K562 (cell line): ENCODE measurements around the gene KLHL35. TPM values are rescaled to one million over a fixed set of nuclear protein-coding genes. Genes with fewer than 3 reads are reported as not detected.

Experiments used
- ATAC-seq: fragments of 200-7000 bp; cut with Tn5 transposase; 3 replicates; pipeline ENCODE4 v1.9.1; 2020; ENCODE audit warnings: moderate library complexity
- BruUV-seq: library from RNA; stranded (reverse); fragments of 400-500 nt; replicated peaks from 2 replicates; lab custom pipeline; 2021; lab: Mats Ljungman, UMichigan
- CTCF ChIA-PET: fragments of 300-600 bp; formaldehyde crosslinking; extraction: SDS; loops from one replicate; lab custom pipeline; 2021; ENCODE audit warnings: low intra/inter-chr PET ratio; lab: Yijun Ruan, JAX
- POLR2A ChIA-PET: fragments of 300-600, 350-650 bp; sonication (Branson Sonifier 250); formaldehyde crosslinking; extraction: SDS; loops from one replicate; lab custom pipeline; 2021; ENCODE audit warnings: antibody characterized with exemption, inconsistent platforms; lab: Yijun Ruan, JAX
- DNase-seq, 4 experiments: peaks; one replicate each; pipeline versions ENCODE4 v3.0.0 to v3.0.0-alpha.2; 2011 to 2018; ENCODE audit warnings: low spot score in 3 of 4, mixed read lengths in 3 of 4; ENCODE audit errors: extremely low read depth in 1 of 4
- FAIRE-seq: peaks from 2 replicates; lab custom pipeline; 2011; peaks lifted over from hg19 to GRCh38; lab: Jason Lieb, UNC
- H2AFZ ChIP-seq: 2 replicates; pipeline ENCODE4 v1.6.0; 2011; ENCODE audit warnings: low read depth, low read length, control low read depth, inconsistent platforms
- H3K27ac ChIP-seq: fragments of 200-600 bp; 3 replicates; pipeline ENCODE4 v1.8.0; 2011; ENCODE audit warnings: low read depth, mild to moderate bottlenecking, control low read depth, inconsistent platforms, low read length, moderate library complexity, mixed read lengths; ENCODE audit errors: extremely low read depth
- H3K27me3 ChIP-seq, 2 experiments: fragments of 300-600 bp in 1 of 2; 2 replicates in 1 of 2; 3 replicates in 1 of 2; pipeline versions ENCODE4 v1.6.0 to v1.8.0; 2011; ENCODE audit warnings: inconsistent platforms in 2 of 2, low read length in 2 of 2, mild to moderate bottlenecking in 1 of 2, mixed read lengths in 1 of 2, moderate library complexity in 1 of 2; ENCODE audit not compliant: control insufficient read depth in 2 of 2, insufficient read depth in 2 of 2
- H3K36me3 ChIP-seq: fragments of 300-600 bp; 3 replicates; pipeline ENCODE4 v1.8.0; 2011; ENCODE audit warnings: mild to moderate bottlenecking, low read length, inconsistent platforms; ENCODE audit not compliant: control insufficient read depth, insufficient read depth
- H3K4me1 ChIP-seq, 2 experiments: fragments of 200-600 bp in 1 of 2; replicated peaks in 1 of 2; 2 replicates in 1 of 2; 3 replicates in 1 of 2; pipeline versions ENCODE4 v1.5.1 to v1.8.0; 2011; ENCODE audit warnings: inconsistent platforms in 2 of 2, low read length in 2 of 2, mild to moderate bottlenecking in 1 of 2, mixed read lengths in 1 of 2, moderate library complexity in 1 of 2; ENCODE audit not compliant: control insufficient read depth in 2 of 2, insufficient read depth in 2 of 2
- H3K4me2 ChIP-seq: 2 replicates; pipeline ENCODE4 v1.6.1; 2011; ENCODE audit warnings: low read length, control low read depth, inconsistent platforms, mixed read lengths; ENCODE audit not compliant: insufficient read depth
- H3K4me3 ChIP-seq: fragments of 200-600 bp; sonication (generic), shearing (Covaris generic); 2 replicates; pipeline ENCODE4 v1.5.1; 2016; ENCODE audit warnings: control low read depth, inconsistent platforms
- H3K79me2 ChIP-seq: fragments of 200-600 bp; 3 replicates; pipeline ENCODE4 v1.8.0; 2011; ENCODE audit warnings: low read length, inconsistent platforms; ENCODE audit not compliant: control insufficient read depth, insufficient read depth
- H3K9ac ChIP-seq, 2 experiments: 2 replicates each; pipeline versions ENCODE4 v1.6.0 to v1.6.1; 2011; ENCODE audit warnings: low read depth in 2 of 2, low read length in 2 of 2, control low read depth in 1 of 2, inconsistent platforms in 1 of 2, mild to moderate bottlenecking in 1 of 2, mixed read lengths in 1 of 2; ENCODE audit not compliant: insufficient read depth in 1 of 2
- H3K9me1 ChIP-seq: one replicate; pipeline ENCODE4 v1.6.0; 2011; ENCODE audit warnings: inconsistent platforms, mild to moderate bottlenecking, low read length, moderate library complexity; ENCODE audit not compliant: control insufficient read depth, insufficient read depth
- H3K9me3 ChIP-seq: replicated peaks from 2 replicates; pipeline ENCODE4 v1.5.1; 2011; ENCODE audit warnings: low read depth, low read length, inconsistent platforms; ENCODE audit not compliant: control insufficient read depth, insufficient read depth
- H4K20me1 ChIP-seq: replicated peaks from 2 replicates; pipeline ENCODE4 v1.6.1; 2011; ENCODE audit warnings: low read length, inconsistent platforms, mixed read lengths; ENCODE audit not compliant: control insufficient read depth, insufficient read depth
- ETS2 ChIP-seq: IDR thresholded peaks from 2 replicates; pipeline ENCODE4 v1.6.1; 2016; ENCODE audit warnings: borderline replicate concordance, missing genetic modification characterization, mild to moderate bottlenecking, moderate library complexity, missing compliant biosample characterization; ENCODE audit not compliant: poor library complexity, severe bottlenecking
- NRF1 ChIP-seq, 2 experiments: fragments of 450-650 bp; IDR thresholded peaks in 1 of 2; conservative IDR thresholded peaks in 1 of 2; 2 replicates each; pipeline ENCODE4 v1.6.1; 2014; ENCODE audit warnings: mild to moderate bottlenecking in 2 of 2
- SMARCB1 ChIP-seq: IDR thresholded peaks from 2 replicates; pipeline ENCODE4 v1.6.1; 2011; ENCODE audit warnings: improper control_type of control experiment, low read depth; ENCODE audit not compliant: insufficient read length
- ZNF12 ChIP-seq: sonication (generic); formaldehyde crosslinking; IDR thresholded peaks from 2 replicates; pipeline ENCODE4 v1.4.0; 2020; ENCODE audit warnings: mild to moderate bottlenecking, missing genetic modification reagents
- WGBS: fragments of 100-300 bp; shearing (Covaris generic); methylation state at CpG from one replicate; pipeline ENCODE4 v1.1.6; 2016; ENCODE audit warnings: low coverage, mixed read lengths; ENCODE audit not compliant: insufficient coverage; ENCODE audit errors: missing lambda C conversion rate; 5-methylcytosine and 5-hydroxymethylcytosine counted together
- in situ Hi-C: fragments of 300-500 bp; cut with MboI; formaldehyde crosslinking; loops from 4 replicates; pipeline ENCODE4 v1.15.0; 2018; ENCODE audit warnings: inconsistent platforms, mixed read lengths
- intact Hi-C: fragments of 100-400 bp; cut with micrococcal nuclease; formaldehyde crosslinking; loops from 2 replicates; pipeline ENCODE4 v1.14.2; 2022
- polyA plus RNA-seq, 8 experiments: library from polyadenylated mRNA; depleted of rRNA in 4 of 8; stranded (reverse) in 5 of 8; unstranded in 3 of 8; fragments of >200 nt; fragmentation: Nextera tagmentation in 2 of 8; fragmentation: Illumina TruSeq in 1 of 8; extraction: Ambion mirVana in 2 of 8; extraction: Trizol in 1 of 8; gene quantifications; 2 replicates each; pipeline versions ENCODE4 v1.2.1 to v1.2.3, GENCODE V29; 2011 to 2014; ENCODE audit warnings: inconsistent platforms in 1 of 8, missing spikeins in 1 of 8
- total RNA-seq, 7 experiments: library from RNA; depleted of rRNA in 6 of 7; stranded (reverse); fragments of >200 nt in 6 of 7; fragmentation: Illumina TruSeq in 2 of 7; extraction: Trizol in 2 of 7; gene quantifications; 2 replicates each; pipeline versions ENCODE4 v1.2.1 to v1.2.3, GENCODE V29; 2011 to 2021; ENCODE audit warnings: low replicate concordance in 1 of 7

The KLHL35 gene
- total and polyA plus RNA-seq, 9 of the 15 experiments (the other 6 are each of a cell fraction or from before 2014, with no cell fraction given), result not detected

DNA sequence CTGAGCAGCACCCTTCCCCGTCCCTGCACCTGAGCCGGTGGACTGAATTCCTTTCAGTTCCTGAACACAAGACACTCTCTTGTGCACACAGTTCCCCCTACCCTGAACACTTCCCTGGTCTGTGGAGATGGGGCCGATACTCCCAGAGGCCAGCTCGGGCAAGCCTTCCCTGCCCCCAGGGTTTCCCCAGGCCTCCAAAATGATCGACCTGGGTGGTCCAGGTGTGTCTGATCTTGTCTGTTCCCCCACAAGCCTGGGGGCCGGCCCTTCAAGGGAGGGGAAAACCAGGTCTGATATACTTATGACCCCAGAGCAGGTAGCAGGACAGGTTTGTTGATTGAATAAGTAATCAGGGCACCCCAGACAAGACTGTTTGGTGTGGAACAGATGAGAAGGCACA, 40.7 kb upstream of the KLHL35 start (continued):
- TF ChIP-seq ETS2 (tag), result no peak

DNA sequence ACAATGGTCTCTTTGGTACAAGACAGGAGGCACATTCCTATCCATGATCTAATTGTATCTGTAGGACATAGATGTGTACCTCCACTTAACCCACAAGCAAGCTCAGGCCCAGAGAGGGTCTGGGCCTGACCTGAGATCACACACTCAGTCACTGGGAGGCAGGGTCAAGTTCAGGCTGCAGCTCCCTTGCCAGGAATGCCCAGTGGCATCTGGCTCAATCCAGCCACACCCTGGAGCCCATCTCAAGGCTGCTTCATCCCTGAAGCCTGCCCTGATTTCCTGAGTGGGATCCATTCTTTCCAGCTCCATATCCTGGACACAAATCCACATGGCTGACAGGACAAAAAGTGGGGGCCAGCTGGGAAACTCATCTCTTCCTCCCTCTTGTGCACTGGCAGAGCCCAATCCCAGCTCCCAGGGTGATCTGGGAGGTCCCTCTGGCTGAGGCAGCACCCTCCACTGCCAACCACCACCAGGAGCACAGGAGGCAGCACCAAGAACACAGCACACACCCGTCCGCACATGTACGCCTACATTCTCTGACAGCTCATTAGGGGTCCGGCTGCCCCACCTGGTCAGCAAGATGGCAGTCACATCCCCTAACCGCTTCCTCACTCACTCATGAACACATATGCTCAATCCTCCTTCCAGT, 39.2 kb upstream of the KLHL35 start:
- POLR2A ChIA-PET, result interaction anchor here (1.1 kb wide), 1 partner anchor 66 kb away, joined by 4 read pairs; no protein-coding TSS in a partner anchor
- peaks cover 42% of the 10 kb centered on the region in 2 experiments for H3K4me1 ChIP-seq

More for the DNA sequence above, 39.2 kb upstream of the KLHL35 start:
- Histone ChIP-seq H3K79me2 (no peaks in the 10 kb centered on the region), H3K9ac (peak overlapping the region in 1 of 2 experiments; percentile 73; a peak in 2 of 4 replicates), H3K36me3 (no peaks in the 10 kb centered on the region; the same call in 2 of the 3 replicates), H3K9me1 (peaks cover 4% of the 10 kb centered on the region), H3K4me3 (no peak overlapping the region), H2AFZ (no peak overlapping the region), H4K20me1 (no peaks in the 10 kb centered on the region)
- ATAC-seq, result no peak
- no peak for DNase-seq
- BruUV-seq, result no TSS peak
- intact Hi-C loops, result no loop called here
- WGBS, result 84% methylated on average over 5 of the region's 5 CpGs
- CTCF ChIA-PET, result no interaction called here
- in situ Hi-C loops, result no loop called here
- TF ChIP-seq SMARCB1 (no peak), ZNF12 (CRISPR knock-in tag) (no peak), NRF1 (conservative IDR thresholded peaks at IDR 0.05 in 1 of 2, IDR thresholded peaks at IDR 0.05 in 1 of 2) (no peak)
- TF ChIP-seq, all 486 proteins: peak for 0
- FAIRE-seq, result no peak
- no peaks in the 10 kb centered on the region for H3K27me3 ChIP-seq
- H3K4me2 ChIP-seq, result no peak overlapping the region
- H3K27ac ChIP-seq, result no peak overlapping the region
- H3K9me3 ChIP-seq, result no peaks in the 10 kb centered on the region
